CD4-positive, alpha-beta T cell (primary cell): ENCODE results near the gene RNF41. TPM values are rescaled to one million over a fixed set of nuclear protein-coding genes. Genes with fewer than 3 reads are reported as not detected.

Experiments used
- ATAC-seq: fragments of 200-7000 bp; cut with Tn5 transposase; one replicate; pipeline ENCODE4 v1.10.0; 2022; ENCODE audit warnings: mild to moderate bottlenecking; ENCODE audit not compliant: poor library complexity
- CTCF ChIA-PET: fragments of 350-600 bp; sonication (Branson Sonifier 250); formaldehyde crosslinking; loops from one replicate; lab custom pipeline; 2021; ENCODE audit warnings: antibody characterized with exemption, inconsistent platforms; lab: Charles Lee
- POLR2A ChIA-PET: fragments of 350-600 bp; sonication (Branson Sonifier 250); formaldehyde crosslinking; loops from one replicate; lab custom pipeline; 2021; ENCODE audit warnings: antibody characterized with exemption, inconsistent platforms; lab: Charles Lee
- DNase-seq, 14 experiments: peaks; one replicate each; pipeline ENCODE4 v3.0.0-alpha.2; 2013 to 2020; ENCODE audit warnings: mixed read lengths in 2 of 14
- H3K27ac ChIP-seq, 2 donors: one replicate each; pipeline versions ENCODE4 v1.5.1 to v1.7.0; 2013; ENCODE audit warnings: low read length in 2 of 2, low read depth in 1 of 2, mild to moderate bottlenecking in 1 of 2
- H3K27me3 ChIP-seq, 2 experiments: 1 replicate in 1 of 2; 2 replicates in 1 of 2; pipeline versions ENCODE4 v1.6.1 to v1.7.0; 2013; ENCODE audit warnings: low read length in 2 of 2, control low read depth in 1 of 2, mild to moderate bottlenecking in 1 of 2, moderate library complexity in 1 of 2; ENCODE audit not compliant: insufficient read depth in 2 of 2, control insufficient read depth in 1 of 2
- H3K36me3 ChIP-seq: one replicate; pipeline ENCODE4 v1.6.1; 2013; ENCODE audit warnings: low read length, control low read depth; ENCODE audit not compliant: insufficient read depth
- H3K4me1 ChIP-seq: one replicate; pipeline ENCODE4 v1.6.1; 2013; ENCODE audit warnings: low read length, control low read depth; ENCODE audit not compliant: insufficient read depth
- H3K4me3 ChIP-seq: one replicate; pipeline ENCODE4 v1.5.1; 2013; ENCODE audit warnings: mild to moderate bottlenecking, low read length, moderate library complexity
- H3K9me3 ChIP-seq, 2 experiments: 1 replicate in 1 of 2; 2 replicates in 1 of 2; pipeline versions ENCODE4 v1.6.1 to v1.7.0; 2013; ENCODE audit warnings: low read length in 2 of 2, mild to moderate bottlenecking in 2 of 2, control low read depth in 1 of 2, moderate library complexity in 1 of 2; ENCODE audit not compliant: control insufficient read depth in 1 of 2, insufficient read depth in 1 of 2
- H3K27ac Mint-ChIP-seq: one replicate; pipeline ENCODE4 v1.8.0; 2020; ENCODE audit warnings: mixed read lengths
- H3K27me3 Mint-ChIP-seq: one replicate; pipeline ENCODE4 v1.8.0; 2021; ENCODE audit warnings: mixed read lengths
- H3K36me3 Mint-ChIP-seq: one replicate; pipeline ENCODE4 v1.8.0; 2021; ENCODE audit warnings: low read depth, mixed read lengths
- H3K4me1 Mint-ChIP-seq: one replicate; pipeline ENCODE4 v1.8.0; 2021; ENCODE audit warnings: low read depth, mixed read lengths
- H3K4me3 Mint-ChIP-seq: one replicate; pipeline ENCODE4 v1.8.0; 2020; ENCODE audit warnings: mild to moderate bottlenecking, mixed read lengths
- H3K9me3 Mint-ChIP-seq: one replicate; pipeline ENCODE4 v1.8.0; 2020; ENCODE audit warnings: mixed read lengths
- intact Hi-C, 2 experiments: fragments of 100-400 bp; cut with DNase I in 1 of 2; cut with micrococcal nuclease in 1 of 2; formaldehyde crosslinking; loops; one replicate each; pipeline versions ENCODE4 v1.15.1 to v1.9.0; 2023 to 2025; cut with DNase I, micrococcal nuclease
- total RNA-seq, 174 experiments: library from RNA in 2 of 174; stranded (reverse) in 2 of 174; gene quantifications; one replicate each; pipeline ENCODE4 v1.2.3 and lab custom pipeline; 2021 to 2026
- TF ChIP-seq, protein P1 (sequence below): fragments of 200-600 bp; IDR thresholded peaks from one replicate; pipeline ENCODE4 v1.8.0; 2022; ENCODE audit warnings: antibody characterized with exemption, mild to moderate bottlenecking

The RNF41 gene
- total RNA-seq, 2 experiments from 2014 or later: 28.0 to 32.4 TPM

DNA sequence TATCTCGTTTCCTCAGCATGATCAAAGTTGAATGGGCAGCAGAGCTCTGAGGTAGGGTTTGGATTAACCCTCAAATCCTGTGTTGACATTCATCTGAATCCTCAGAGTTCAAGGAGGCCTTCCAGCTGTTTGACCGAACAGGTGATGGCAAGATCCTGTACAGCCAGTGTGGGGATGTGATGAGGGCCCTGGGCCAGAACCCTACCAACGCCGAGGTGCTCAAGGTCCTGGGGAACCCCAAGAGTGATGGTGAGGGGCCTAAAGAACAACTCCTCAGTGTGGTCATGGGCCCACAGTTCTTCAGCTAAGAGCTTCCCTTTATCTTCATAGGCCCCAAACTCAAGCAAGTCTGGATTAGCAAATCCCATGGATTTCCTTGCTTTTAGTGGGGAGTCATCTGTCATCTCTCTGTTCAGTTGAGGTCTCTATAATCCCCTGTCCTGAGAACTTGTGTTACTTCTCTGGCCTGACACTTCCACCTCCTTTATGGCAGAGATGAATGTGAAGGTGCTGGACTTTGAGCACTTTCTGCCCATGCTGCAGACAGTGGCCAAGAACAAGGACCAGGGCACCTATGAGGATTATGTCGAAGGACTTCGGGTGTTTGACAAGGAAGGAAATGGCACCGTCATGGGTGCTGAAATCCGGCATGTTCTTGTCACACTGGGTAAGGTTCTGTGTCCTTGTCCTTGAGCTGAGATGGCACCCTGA, 62.1 kb downstream of the RNF41 start:
- TF ChIP-seq, protein P1, sequence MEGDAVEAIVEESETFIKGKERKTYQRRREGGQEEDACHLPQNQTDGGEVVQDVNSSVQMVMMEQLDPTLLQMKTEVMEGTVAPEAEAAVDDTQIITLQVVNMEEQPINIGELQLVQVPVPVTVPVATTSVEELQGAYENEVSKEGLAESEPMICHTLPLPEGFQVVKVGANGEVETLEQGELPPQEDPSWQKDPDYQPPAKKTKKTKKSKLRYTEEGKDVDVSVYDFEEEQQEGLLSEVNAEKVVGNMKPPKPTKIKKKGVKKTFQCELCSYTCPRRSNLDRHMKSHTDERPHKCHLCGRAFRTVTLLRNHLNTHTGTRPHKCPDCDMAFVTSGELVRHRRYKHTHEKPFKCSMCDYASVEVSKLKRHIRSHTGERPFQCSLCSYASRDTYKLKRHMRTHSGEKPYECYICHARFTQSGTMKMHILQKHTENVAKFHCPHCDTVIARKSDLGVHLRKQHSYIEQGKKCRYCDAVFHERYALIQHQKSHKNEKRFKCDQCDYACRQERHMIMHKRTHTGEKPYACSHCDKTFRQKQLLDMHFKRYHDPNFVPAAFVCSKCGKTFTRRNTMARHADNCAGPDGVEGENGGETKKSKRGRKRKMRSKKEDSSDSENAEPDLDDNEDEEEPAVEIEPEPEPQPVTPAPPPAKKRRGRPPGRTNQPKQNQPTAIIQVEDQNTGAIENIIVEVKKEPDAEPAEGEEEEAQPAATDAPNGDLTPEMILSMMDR: no peak
- no peaks in the 10 kb centered on the region for H3K9me3 Mint-ChIP-seq
- DNase-seq: no peak
- H3K27ac Mint-ChIP-seq: peak overlapping the region; percentile 92
- ChIA-PET POLR2A (interaction anchor here (1.1 to 6.7 kb wide), 8 partner anchors 11 to 62 kb away, joined by 3 to 89 read pairs (median 8); partner anchors contain the start of genes ESYT1, PA2G4, RNF41 and SMARCC2), CTCF (interaction anchor here (0.7 to 5.3 kb wide), 5 partner anchors 10 to 107 kb away, joined by 3 to 42 read pairs (median 4); partner anchors contain the start of genes SMARCC2 and ZC3H10)
- no peaks in the 10 kb centered on the region for H3K27me3 ChIP-seq
- H3K4me1 ChIP-seq: peaks cover 50% of the 10 kb centered on the region
- H3K4me3 Mint-ChIP-seq: peak overlapping the region; percentile 96
- H3K27me3 Mint-ChIP-seq: no peaks in the 10 kb centered on the region
- peak overlapping the region; percentile 78 for H3K4me3 ChIP-seq
- peaks cover 63% of the 10 kb centered on the region for H3K36me3 Mint-ChIP-seq
- peaks cover 55% of the 10 kb centered on the region for H3K36me3 ChIP-seq
- intact Hi-C loops: loop anchor here in 1 of 2 experiments (2.0 kb wide), 1 partner anchor 29 kb away; the partner anchor contains the start of gene SMARCC2
- peaks cover 40% of the 10 kb centered on the region for H3K4me1 Mint-ChIP-seq
- no peak for ATAC-seq
- no peaks in the 10 kb centered on the region for H3K9me3 ChIP-seq
- peak overlapping the region; percentile 84 to 92 for H3K27ac ChIP-seq

DNA sequence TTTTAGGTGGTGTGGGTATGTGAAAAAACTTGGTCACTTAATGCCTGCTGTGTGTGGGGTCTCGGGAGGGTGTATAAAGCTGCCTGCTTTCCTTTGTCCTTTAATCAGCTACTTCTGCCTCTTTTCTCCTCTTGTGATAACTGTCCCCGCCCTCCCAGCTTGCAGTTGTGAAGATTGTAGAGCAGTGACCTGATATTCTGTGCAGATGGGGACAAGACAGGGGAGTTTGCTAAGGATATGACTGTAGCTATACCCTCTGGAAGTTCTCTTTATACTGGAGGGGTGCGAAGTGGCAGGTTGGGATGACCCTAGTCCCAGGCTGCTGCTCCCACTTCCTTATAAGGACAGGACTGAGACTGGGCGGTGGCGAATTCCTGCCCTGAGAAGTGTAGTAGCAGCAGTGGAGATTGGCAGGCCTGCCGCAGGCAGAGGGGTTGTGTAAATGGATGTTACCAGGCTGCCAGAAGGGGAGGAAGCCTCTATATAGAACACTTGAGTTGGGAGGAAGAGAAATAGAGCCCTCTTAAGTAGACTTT, 62.7 kb downstream of the RNF41 start:
- peaks cover 57% of the 10 kb centered on the region for H3K36me3 Mint-ChIP-seq
- peaks cover 50% of the 10 kb centered on the region for H3K4me1 ChIP-seq

More for the DNA sequence above, 62.7 kb downstream of the RNF41 start:
- H3K4me3 ChIP-seq: peak overlapping the region; percentile 78
- TF ChIP-seq, protein P1: no peak
- ATAC-seq: no peak
- POLR2A ChIA-PET: interaction anchor here (0.8 to 6.7 kb wide), 10 partner anchors 11 to 157 kb away, joined by 3 to 89 read pairs (median 4); partner anchors contain the start of genes CNPY2, ESYT1, PA2G4 and RNF41
- no peaks in the 10 kb centered on the region for H3K9me3 Mint-ChIP-seq
- intact Hi-C loops: loop anchor here in 1 of 2 experiments (1.0 kb wide), 1 partner anchor 31 kb away; the partner anchor contains the start of gene ESYT1
- no peaks in the 10 kb centered on the region for H3K9me3 ChIP-seq
- peak overlapping the region; percentile 84 to 92 for H3K27ac ChIP-seq
- H3K27ac Mint-ChIP-seq: peak overlapping the region; percentile 92
- CTCF ChIA-PET: interaction anchor here (0.7 to 5.3 kb wide), 4 partner anchors 29 to 107 kb away, joined by 4 to 42 read pairs (median 6); partner anchors contain the start of genes SMARCC2 and ZC3H10
- no peaks in the 10 kb centered on the region for H3K27me3 Mint-ChIP-seq
- DNase-seq: peak in 4 of 14 experiments; percentile 40 to 55 (median 43)
- peaks cover 49% of the 10 kb centered on the region for H3K36me3 ChIP-seq
- H3K4me1 Mint-ChIP-seq: peaks cover 40% of the 10 kb centered on the region
- peak overlapping the region; percentile 96 for H3K4me3 Mint-ChIP-seq
- no peaks in the 10 kb centered on the region for H3K27me3 ChIP-seq
